SIG-M5 treated with dmso at 0.1 percent for 504 hours (cell line): Measurements from ENCODE around the gene COL24A1.

ENCODE experiments used
- DNase-seq: peaks from one replicate; lab custom pipeline; 2025; ENCODE audit not compliant: unreplicated experiment; lab: John Stamatoyannopoulos, UW

The COL24A1 gene

DNA sequence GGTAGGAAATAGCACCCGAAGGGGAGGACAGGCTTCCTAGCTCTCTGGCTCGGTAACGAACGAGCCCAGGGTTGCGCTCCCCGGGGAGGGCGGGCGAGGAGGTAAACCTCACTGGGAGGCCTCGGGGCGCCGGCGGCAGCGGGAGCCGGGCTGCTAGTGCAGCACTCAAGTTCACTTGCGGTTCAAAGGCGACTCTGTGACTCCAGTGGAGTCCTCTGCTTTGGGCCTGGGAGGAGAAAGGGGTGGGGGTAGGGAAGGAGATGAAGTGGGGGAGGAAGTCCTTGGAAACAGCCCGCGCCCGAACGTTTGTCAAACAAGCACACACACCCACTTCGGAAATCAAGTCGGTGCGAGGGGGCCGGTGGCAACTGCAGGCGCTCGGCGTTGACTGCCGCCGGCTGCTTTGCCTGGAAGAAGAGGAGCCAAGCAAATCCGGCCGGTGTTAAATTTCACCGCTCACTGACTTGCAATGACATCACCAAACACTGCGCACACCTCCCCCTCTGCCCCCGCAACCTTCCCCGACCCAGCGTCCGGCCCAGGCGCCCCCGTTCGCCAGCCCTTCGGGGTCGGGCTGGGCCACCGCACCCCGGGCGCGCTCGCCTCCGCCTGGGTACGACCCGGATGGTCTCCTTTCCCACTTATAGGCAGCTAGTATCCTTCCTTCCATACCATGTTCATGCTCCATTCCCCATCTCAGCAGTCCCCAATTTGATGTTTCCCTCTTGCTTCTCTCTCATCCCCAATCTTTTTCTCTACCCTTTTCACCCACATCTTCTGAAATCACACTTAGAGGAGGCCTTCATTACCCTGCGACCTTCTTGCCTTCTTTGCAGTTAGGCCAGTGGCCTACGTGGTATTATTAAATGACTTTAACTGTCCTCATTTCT is at the start of gene COL24A1:
Gene COL24A1 (minus strand): TSS at position 207 of the 890 bp plus-strand sequence. CDS start 376 bp downstream, outside the sequence.
- no peak for DNase-seq

DNA sequence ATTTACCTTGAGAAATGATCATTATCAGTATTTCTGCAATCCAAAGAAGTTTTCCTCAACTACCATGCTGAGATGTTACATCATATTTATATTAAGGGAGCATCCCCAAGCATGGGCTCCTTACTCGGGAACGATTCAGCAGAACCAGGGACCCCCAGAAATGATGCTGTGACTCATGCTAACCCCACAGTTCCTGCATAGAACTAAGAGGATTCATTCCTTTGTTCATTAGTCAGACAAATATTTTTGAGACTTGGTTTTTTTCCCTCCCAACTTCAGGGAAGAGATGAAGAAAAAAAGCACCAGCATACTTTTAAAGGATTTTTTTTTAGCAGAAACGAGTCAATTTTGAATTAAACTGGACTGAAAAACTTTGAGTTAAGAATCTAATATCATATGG is 49.2 kb upstream of the COL24A1 start:
- no peak for DNase-seq

DNA sequence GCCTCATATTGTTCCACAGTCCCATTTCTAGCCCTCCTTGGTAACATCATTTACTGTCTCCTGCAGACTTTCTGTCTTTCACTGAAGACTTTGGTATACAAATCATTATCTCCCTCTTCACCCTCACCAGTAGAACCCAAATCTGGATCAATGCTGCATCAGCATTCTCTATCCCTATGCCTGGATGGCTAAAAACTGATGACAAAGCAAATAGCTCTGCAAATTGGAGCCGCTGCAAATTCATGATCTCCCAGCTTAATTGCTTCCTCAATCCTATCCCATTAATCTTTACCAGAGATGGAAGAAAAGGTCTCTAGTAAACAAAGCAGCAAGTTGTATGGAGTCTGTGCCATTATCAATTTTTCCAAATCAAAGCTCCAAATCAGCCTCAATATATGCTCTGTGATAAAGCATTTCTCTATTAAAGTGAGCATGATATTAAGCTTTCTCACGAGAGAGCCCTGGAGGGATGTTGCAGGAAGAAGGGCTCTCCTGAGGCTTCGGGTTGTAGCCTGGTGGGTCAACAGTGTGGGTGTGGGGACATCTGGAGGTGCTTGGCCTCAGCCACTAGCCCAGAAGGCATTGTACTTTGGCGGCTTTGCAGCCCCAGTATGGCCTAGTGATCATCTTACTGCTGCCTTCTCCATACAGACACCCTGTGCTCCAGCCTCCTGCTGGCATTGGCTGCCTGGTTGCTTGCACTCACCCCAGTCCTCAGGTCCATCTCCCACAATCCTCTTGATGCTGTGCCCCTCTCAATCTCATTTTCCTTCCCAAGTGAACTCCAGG is 46.2 kb upstream of the COL24A1 start:
- DNase-seq, result no peak

DNA sequence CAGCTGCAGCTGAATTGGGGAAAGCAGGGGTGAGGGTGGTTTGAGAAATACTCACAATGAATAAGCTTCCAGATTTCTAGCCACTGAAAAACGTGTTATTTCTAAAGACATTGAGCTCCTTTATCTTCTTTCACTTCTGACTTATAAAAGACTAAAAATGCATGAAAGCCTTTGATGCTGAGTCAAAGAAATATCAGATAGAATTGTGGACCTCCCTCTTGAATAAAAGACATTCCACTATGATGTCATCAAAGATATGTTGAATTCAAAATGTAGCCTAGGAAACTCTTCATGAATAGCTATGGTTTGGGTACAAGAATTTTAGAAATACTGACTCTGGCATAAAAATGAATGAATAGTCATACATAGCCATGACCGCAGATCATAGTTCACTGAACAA is 44.7 kb upstream of the COL24A1 start:
- DNase-seq, result no peak

DNA sequence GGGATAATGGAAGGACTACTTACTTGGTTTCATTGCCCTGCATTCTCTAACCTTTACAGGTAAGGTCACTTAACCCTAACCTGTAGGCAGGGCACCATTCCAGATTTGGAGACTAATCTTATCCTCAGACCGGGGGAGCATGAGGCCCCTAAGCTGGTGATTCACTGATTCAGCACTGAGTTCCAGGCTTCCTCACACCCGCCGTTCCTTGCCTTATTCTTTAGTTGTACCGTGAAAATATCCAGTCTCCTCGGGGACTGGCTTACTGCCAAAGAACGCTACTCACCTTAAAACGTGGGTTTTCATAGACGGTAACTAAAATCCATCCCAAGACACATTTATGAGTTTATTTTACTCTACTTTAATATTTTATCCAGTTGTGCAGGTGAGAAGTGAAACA is 44.3 kb upstream of the COL24A1 start:
- no peak for DNase-seq

DNA sequence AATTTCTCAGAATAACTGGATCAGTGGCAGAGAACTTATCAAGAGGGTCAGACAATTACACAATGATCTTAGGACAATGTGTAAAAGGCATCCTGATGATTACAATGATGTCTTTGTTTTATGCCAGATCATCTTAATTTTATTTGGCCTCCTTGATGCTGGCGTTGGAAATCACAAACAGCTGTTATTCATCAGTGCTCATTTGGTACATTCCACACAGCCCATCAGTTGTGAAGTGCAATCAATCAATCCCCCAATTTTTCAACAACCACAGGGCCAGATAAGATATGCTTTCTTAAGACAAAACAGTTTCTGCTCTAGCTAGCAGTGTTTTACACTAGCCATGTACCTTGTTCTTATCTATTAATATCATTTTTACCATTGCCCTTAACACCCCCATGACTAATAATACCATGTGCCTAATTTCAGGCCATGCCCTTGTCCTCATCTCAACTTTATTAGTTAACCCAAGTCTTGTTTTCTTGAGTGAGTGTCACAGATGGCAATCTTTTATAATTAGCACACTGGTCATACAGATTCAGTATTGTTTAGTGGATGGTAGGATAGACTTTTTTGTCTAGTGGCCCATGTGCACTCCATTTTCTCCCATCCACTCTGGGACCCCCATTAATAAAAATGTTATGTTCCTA is 40.8 kb upstream of the COL24A1 start:
- no peak for DNase-seq

DNA sequence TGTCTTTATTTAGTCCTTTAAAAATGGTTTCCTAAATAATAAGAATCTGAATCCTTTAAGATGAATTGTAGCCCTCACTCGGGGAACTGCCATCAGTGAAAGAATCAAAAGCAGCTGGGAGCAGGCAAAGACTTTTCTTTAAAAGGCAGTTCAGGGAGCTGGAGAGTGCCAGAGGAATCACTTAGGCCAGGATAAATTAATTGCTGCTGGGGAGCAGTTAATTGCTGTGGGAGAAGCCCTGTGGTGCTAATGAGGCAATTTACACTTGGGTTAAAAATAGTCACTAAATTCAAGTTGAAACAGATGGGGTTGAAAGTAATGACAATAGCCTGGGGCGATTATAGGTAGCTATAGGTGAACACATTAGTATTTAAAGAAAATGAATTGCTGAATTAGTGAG is 38.7 kb upstream of the COL24A1 start:
- DNase-seq, result no peak

DNA sequence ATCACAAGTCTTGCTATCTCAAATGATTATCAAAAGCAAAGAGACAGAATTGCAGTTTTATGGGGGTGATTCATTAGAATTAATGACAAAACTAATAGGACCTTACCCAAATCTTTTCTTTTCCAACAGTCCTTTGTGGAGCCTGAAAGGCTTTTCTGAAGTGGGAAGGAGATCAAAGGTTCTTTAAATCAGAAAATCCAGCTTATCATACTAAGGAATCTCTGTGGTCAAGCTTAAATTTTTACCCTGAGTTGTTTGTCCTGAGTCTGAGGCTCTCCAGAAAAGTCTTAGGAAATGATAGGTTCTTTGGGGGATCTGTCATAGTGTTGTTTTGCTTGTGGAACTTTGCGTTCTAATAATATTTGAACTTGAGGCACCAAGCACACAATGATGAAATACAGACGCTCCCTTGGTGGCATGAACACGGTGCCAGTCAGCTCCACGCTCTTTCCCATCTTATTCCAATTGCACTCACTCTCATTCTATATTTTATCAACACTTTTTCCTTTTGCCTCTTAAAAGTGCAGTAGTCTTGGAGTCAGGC is 38.0 kb upstream of the COL24A1 start:
- no peak for DNase-seq

DNA sequence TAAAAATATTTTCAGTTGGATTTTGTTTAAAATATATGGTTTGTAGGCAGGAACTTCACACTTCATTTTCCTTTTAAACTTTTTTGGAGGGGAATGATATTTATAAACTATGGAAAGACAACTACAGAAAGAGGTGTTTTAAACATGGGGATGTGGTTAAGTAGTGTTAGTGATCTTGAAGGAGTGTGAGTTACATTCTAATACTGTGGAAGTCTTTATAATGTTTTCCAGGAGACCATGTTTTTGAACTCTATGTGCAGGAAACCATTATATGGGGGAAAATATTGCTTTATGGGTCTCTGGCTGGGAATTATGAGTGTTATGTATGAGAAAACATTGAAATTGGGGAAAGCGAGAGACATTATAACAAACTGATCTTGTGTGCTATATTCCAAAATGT is 35.8 kb upstream of the COL24A1 start:
- DNase-seq, result no peak

DNA sequence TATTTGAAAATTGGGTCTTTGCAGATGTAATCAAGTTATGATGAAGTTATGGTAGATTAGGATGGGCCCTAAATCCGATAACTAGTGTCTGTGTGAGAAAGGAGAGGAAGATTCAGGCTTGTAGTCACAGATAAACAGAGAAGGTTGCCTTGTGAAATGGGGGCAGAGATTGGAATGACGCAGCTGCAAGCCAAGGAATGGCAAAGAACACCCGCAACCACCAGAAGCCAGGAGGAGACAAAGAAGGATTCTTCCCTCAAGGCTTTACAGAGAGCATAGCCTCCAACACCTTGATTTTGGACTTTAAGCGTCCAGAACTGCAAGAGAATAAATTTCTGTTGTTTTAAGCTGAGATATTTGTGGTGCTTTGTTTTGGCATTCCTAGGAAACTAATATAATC is 35.4 kb upstream of the COL24A1 start:
- no peak for DNase-seq

DNA sequence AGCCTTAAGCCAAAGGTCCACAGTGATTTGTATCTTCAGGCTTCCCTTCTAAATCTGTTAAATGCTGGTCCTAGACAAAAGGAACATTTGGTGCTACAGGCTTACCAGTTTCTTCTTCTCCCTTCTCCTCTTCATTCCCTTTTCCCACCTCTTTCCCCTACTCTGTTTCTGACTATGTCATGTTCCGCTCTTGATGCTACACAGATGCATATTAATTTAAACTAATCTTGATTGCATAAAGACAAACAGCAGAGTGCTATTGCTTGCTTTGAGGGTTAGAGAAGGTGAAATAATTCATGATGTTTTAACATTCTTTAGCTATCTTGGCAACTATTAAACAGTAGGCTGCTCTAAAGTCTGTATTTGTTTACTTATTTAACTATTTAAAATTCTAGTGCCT is 34.3 kb upstream of the COL24A1 start:
- DNase-seq, result no peak

DNA sequence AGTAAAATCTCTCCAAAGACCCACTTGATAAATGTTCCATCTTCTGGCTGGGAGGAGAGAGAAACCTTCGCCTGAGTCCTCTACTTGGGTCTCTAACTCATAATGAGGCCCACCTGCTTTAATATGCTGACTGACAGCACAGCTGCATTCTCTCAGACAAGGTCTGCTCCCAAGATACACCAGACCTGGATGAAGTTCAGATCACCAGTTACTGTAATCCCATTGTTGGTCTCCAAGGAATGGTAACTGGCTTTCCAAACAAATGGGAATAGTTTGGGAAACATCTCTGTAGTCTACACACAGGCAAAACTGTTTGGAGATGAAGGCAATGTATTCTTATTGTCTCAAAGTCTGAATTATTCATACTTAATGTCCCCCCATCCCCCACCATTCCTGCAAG is 27.9 kb upstream of the COL24A1 start:
- no peak for DNase-seq

DNA sequence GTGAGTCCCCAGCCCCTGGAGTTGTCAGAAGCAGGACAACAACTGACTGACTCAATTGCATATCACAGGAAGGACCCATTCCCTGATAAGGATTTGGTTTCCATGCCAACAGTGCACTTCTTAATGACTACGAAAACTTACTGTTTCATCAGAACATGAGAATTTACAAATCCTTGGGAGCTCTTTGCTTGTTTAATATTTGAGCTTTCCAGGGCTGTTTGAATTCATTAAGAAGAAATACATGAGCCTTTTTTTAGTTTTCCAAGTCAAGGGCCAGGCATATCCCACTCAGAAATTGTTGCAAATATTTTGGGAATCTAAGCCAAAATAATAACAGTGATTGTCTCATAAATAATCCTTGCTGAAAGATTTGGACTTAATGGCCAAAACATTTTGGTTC is 27.2 kb upstream of the COL24A1 start:
- no peak for DNase-seq

DNA sequence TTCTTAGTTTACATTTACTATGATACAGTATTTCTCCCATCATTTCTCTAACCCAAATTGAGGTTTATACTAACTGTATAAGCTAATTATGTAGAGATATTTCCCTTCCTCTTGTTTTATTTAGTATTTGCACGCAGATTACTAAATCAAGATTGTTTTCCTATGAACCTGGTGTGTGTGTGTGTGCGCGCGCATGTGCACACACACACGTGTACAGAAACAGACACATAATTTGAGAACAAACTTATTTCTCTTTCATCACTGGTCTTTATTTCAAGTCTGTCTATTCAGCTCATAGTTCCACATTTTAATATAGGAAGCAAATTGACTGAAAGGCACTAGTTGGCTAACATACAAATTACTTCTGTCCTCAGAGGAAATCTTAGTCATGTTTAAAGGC is 19.7 kb upstream of the COL24A1 start:
- DNase-seq, result no peak

DNA sequence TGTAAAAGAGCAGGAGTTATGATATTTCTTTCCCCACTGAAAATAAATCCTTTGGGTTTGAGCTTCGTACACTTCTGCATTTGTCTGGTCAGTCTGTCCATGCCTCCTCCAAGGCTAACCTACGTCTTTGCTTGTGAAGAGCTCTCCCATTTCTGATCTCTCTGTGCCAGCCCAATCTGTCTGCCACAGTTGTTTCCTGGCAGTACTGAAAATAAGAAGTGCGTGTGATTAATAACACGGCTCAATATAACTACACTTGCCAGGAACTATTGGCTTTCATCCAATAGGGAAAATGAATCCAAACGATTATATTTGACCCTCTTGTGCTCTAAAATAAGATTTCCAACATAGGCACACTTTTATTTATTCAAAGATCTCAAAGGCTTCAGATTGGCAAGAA is 19.2 kb upstream of the COL24A1 start:
- no peak for DNase-seq

DNA sequence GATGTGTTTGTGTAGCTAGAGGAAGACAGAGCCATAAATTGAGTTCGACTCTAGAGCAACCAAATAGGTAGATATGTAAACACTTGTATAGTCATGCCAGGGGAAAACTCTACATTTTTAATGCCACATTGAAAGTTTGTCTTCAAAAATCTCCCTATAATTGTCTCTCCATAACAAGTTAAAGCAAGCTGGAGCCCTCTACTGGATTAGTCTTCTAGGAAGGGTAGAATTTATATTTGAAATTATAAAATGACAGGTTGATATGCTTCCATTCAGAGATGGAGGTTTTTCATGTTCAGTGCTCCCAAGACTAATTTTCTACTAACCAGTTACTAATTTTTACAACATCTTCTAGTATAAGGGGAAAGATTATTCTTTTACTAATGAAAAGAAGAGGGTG is 13.1 kb upstream of the COL24A1 start:
- no peak for DNase-seq

DNA sequence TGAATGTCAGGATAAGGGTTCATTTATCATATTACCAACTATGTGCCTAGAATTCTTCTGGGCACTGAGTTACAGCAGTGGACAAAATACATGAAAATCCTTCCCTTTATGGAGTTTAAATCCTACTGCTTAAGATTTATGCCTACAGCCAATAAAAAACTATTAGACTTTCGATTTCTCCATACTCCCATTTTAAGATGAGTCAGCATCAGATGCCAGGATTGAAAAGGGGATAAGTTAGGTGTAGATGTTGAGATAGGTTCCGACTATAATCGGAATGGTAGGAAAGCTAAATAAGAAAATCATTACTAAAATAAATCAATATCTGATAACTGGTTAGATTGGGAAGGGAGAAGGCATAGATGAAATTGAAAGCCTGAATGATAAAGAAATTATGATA is 3.2 kb upstream of the COL24A1 start:
- no peak for DNase-seq

DNA sequence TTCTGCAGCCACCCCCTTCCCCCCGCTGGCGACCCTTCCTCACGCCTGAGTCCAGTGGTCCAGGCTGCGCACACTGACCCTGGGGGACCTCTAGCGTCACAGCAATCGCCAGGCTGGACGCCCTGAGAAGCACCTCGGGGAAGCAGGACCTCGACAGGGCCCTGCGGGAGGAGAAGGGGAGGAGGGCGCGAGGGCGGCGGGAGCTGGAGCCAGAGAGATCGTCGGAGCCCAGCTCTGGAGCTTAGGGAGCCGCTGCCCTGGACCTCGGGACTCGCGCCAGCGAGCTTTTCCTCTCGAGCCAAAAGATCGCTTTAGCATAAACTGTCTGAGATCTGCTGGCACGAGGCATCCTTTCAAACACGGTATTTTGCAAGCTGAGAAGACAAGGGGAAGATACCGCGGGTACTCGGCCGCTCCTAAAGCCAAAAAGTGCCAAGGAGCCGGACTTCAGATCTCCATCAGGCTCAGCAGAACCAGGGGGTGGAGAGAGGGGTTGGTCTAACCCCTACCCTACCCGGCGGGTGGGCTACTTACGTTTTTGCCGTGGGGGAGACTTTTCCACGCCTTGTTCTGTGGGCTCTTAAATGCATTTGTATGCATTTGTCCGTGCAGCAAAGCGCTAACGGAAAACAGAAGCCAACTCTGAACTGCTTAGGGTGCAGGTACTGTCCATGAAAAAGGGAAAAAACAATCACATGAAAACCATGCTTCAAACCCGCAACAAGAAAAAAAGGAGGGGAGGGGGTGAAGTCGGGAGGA is 586 bp downstream of the COL24A1 start:
- DNase-seq, result no peak

DNA sequence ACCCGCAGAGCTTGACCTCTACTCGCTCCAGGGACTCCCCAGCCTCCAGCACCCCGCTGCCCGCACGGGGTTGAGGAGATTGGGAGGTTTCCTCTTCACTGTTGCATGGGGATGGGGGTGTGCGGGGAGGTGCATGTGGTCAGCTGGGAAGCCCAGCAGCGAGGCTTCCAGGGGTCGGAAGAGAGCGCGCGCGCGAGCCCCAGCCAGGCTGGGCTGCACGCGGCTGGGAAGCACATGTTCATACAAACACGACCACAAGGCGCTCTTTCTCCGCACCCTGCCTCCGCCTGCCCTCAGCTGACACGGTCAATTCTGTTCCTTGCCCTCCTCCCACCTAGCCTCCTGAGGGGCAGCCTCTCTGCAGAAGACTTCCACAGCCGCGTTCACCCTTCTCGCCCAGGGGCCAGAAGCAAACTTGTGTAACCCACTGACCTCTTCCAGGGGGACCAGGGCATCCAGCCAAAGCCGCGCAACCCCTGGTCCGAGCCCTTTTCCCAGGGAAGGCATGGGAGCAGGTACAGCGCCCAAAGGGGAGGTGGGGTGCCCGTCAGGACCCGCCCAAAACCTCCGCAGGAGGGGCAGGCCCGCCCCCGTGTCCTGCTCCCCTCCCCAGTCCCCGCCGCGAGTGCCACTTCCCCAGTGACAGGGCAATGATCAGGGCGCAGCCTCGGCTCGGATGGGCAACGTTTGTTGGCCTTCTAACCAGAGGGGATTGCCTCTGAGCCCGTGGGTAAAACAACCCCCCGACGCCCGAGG is 1.3 kb downstream of the COL24A1 start:
- no peak for DNase-seq

DNA sequence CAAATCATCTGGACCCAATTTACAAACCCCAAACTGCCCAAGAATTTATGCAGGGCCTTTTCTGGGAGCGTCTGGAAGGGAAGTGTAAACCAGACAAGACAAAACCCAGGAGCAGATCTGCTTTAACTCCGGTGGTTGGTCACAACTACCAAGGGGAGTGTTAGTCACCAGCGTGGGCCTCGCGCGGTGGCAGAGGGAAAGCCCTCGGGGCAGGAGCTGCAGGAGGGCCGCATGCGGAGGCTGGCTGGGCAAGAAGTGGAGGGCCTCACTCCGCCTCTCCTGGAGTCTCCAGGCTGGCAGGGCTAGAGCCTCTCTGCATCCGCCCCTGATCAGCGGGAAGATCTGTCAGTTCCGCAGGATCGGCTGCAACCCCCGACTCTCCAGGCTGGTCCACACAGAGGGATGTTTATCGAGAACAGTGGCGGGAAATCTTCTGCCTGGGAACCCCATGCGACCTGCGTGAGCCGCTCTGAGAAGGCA is 2.0 kb downstream of the COL24A1 start:
- no peak for DNase-seq
